K562 (cell line): Measurements from ENCODE around the gene ARL3. TPM values are rescaled to one million over a fixed set of nuclear protein-coding genes. Genes with fewer than 3 reads are reported as not detected.

ENCODE experiments used
- ARNT ChIP-seq, 2 experiments: fragments of 450-650 bp; IDR thresholded peaks; 2 replicates each; pipeline ENCODE4 v1.6.1; 2016; ENCODE audit warnings: mild to moderate bottlenecking in 1 of 2
- ATF1 ChIP-seq, 2 experiments: fragments of 450-650 bp in 1 of 2; IDR thresholded peaks; 2 replicates each; pipeline ENCODE4 v1.6.1; 2016; ENCODE audit warnings: missing compliant biosample characterization in 1 of 2, missing genetic modification characterization in 1 of 2
- CBX3 ChIP-seq, 2 experiments: IDR thresholded peaks; 1 replicate in 1 of 2; 2 replicates in 1 of 2; pipeline ENCODE4 v1.6.1; 2012; ENCODE audit warnings: inconsistent platforms in 2 of 2, low read length in 2 of 2, borderline replicate concordance in 1 of 2, control low read depth in 1 of 2
- CLOCK ChIP-seq: fragments of 250-450 bp; sonication (Bioruptor Pico); IDR thresholded peaks from 2 replicates; pipeline ENCODE4 v1.4.0; 2020; ENCODE audit warnings: mild to moderate bottlenecking, moderate library complexity, borderline replicate concordance
- EP400 ChIP-seq: fragments of 450-650 bp; IDR thresholded peaks from 2 replicates; pipeline ENCODE4 v1.6.1; 2017; ENCODE audit warnings: antibody characterized with exemption, mild to moderate bottlenecking, moderate library complexity
- ETV5 ChIP-seq: sonication (generic); formaldehyde crosslinking; IDR thresholded peaks from 2 replicates; pipeline ENCODE4 v1.4.0; 2020; ENCODE audit warnings: low read depth, mild to moderate bottlenecking, missing genetic modification reagents
- FOXJ2 ChIP-seq: fragments of 200-800 bp; sonication (Bioruptor generic); IDR thresholded peaks from 2 replicates; pipeline ENCODE4 v1.6.1; 2016; ENCODE audit warnings: missing genetic modification characterization, missing compliant biosample characterization
- KHSRP ChIP-seq: fragments of 450-650 bp; IDR thresholded peaks from 2 replicates; pipeline ENCODE4 v1.6.1; 2017
- NCOA2 ChIP-seq, 2 experiments: fragments of 450-650 bp; IDR thresholded peaks; 2 replicates each; pipeline ENCODE4 v1.6.1; 2018; ENCODE audit warnings: mild to moderate bottlenecking in 2 of 2, moderate library complexity in 1 of 2; ENCODE audit not compliant: partially characterized antibody in 2 of 2
- NFIX ChIP-seq: fragments of 250-450 bp; sonication (Bioruptor Pico); IDR thresholded peaks from 2 replicates; pipeline ENCODE4 v1.4.0; 2020; ENCODE audit warnings: low read depth, mild to moderate bottlenecking, moderate library complexity
- NUFIP1 ChIP-seq: fragments of 450-650 bp; IDR thresholded peaks from 2 replicates; pipeline ENCODE4 v1.6.1; 2018; ENCODE audit not compliant: partially characterized antibody
- RAD21 ChIP-seq, 2 experiments: fragments of 250-450 bp in 1 of 2; fragments of 450-650 bp in 1 of 2; sonication (Bioruptor Pico) in 1 of 2; formaldehyde crosslinking in 1 of 2; IDR thresholded peaks in 1 of 2; conservative IDR thresholded peaks in 1 of 2; 2 replicates each; pipeline versions ENCODE4 v1.4.0 to v1.8.0; 2020 to 2022; ENCODE audit warnings: mild to moderate bottlenecking in 2 of 2, moderate library complexity in 1 of 2
- SIN3B ChIP-seq: fragments of 450-650 bp; IDR thresholded peaks from 2 replicates; pipeline ENCODE4 v1.6.1; 2017; ENCODE audit warnings: low read depth, mild to moderate bottlenecking, moderate library complexity
- SMAD2 ChIP-seq: fragments of 150-350 bp; IDR thresholded peaks from 2 replicates; pipeline ENCODE4 v1.6.1; 2014; ENCODE audit warnings: low read depth, mild to moderate bottlenecking, low read length
- TAF1 ChIP-seq: IDR thresholded peaks from 2 replicates; pipeline ENCODE4 v1.6.1; 2011; ENCODE audit warnings: mild to moderate bottlenecking, low read length, moderate library complexity; ENCODE audit not compliant: insufficient read depth, control insufficient read depth, severe bottlenecking; ENCODE audit errors: extremely low read depth
- ZBTB7A ChIP-seq: IDR thresholded peaks from 2 replicates; pipeline ENCODE4 v1.6.1; 2011; ENCODE audit warnings: low read depth, mild to moderate bottlenecking, low read length, moderate library complexity, borderline replicate concordance; ENCODE audit not compliant: control insufficient read depth
- ZNF639 ChIP-seq, 2 experiments: fragments of 200-800 bp in 1 of 2; sonication (Bioruptor generic) in 1 of 2; sonication (generic) in 1 of 2; formaldehyde crosslinking in 1 of 2; IDR thresholded peaks in 1 of 2; conservative IDR thresholded peaks in 1 of 2; 2 replicates each; pipeline versions ENCODE4 v1.5.0 to v1.6.1; 2016 to 2020; ENCODE audit warnings: missing compliant biosample characterization in 1 of 2, missing genetic modification characterization in 1 of 2, missing genetic modification reagents in 1 of 2
- ZNF785 ChIP-seq: fragments of 250-450 bp; sonication (Bioruptor Pico); IDR thresholded peaks from 2 replicates; pipeline ENCODE4 v1.4.0; 2020; ENCODE audit warnings: mild to moderate bottlenecking
- polyA plus RNA-seq, 8 experiments: library from polyadenylated mRNA; depleted of rRNA in 4 of 8; stranded (reverse) in 5 of 8; unstranded in 3 of 8; fragments of >200 nt; fragmentation: Nextera tagmentation in 2 of 8; fragmentation: Illumina TruSeq in 1 of 8; extraction: Ambion mirVana in 2 of 8; extraction: Trizol in 1 of 8; gene quantifications; 2 replicates each; pipeline versions ENCODE4 v1.2.1 to v1.2.3, GENCODE V29; 2011 to 2014; ENCODE audit warnings: inconsistent platforms in 1 of 8, missing spikeins in 1 of 8
- total RNA-seq, 7 experiments: library from RNA; depleted of rRNA in 6 of 7; stranded (reverse); fragments of >200 nt in 6 of 7; fragmentation: Illumina TruSeq in 2 of 7; extraction: Trizol in 2 of 7; gene quantifications; 2 replicates each; pipeline versions ENCODE4 v1.2.1 to v1.2.3, GENCODE V29; 2011 to 2021; ENCODE audit warnings: low replicate concordance in 1 of 7
- TF ChIP-seq, protein P1 (sequence below): fragments of 450-650 bp; formaldehyde crosslinking; IDR thresholded peaks from 2 replicates; pipeline ENCODE4 v1.4.0; 2020; ENCODE audit warnings: mild to moderate bottlenecking, moderate library complexity
- TF ChIP-seq, protein P2 (sequence below): fragments of 200-800 bp; sonication (Bioruptor generic); IDR thresholded peaks from 2 replicates; pipeline ENCODE4 v1.6.1; 2017; ENCODE audit warnings: missing genetic modification characterization, missing compliant biosample characterization

Gene ARL3
- total and polyA plus RNA-seq, 9 of the 15 experiments (the other 6 are each of a cell fraction or from before 2014, with no cell fraction given): 2.9 to 8.9 (median 4.8) TPM

DNA sequence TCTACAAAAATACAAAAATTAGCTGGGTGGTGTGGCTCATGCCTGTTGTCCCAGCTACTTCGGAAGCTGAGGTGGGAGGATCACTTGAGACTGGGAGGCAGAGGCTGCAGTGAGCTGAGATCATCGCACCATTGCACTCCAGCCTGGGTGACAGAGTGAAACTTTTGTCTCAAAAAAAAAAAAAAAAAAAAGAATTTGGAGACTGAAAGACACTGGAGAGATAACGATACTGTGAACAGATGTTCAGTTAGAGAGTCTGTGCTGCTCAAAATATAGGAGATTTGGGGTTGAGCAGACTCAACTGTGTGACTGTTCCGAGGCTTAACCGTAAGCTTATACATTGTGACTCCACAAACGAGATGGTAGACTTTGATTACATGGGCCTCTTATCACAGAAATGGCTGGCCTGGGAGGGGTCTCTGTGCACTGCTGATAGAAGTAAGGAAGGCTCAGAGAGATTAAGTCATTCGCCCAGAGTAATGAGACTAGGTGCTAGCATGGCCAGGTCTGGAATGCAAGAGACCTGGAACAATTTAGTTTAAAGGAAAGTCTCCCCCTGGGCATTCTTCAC is 48.9 kb upstream of the ARL3 start (continued):
- TF ChIP-seq TAF1: no peak
- TF ChIP-seq ZBTB7A: peak; percentile 58; the same call in 1 of the 2 replicates
- TF ChIP-seq EP400: 0 out of 2 replicates have a peak, but pooled peaks have one; percentile 11
- no peak for TF ChIP-seq SIN3B
- TF ChIP-seq ZNF639 (CRISPR knock-in tag; conservative IDR thresholded peaks at IDR 0.05 in 1 of 2, IDR thresholded peaks at IDR 0.05 in 1 of 2): peak in 1 of 2 experiments; percentile 71; a peak in 1 of 4 replicates
- no peak for TF ChIP-seq ATF1 (CRISPR knock-in tag; IDR thresholded peaks at IDR 0.05)
- no peak; the same call in 1 of the 2 replicates for TF ChIP-seq ATF1 (tag; IDR thresholded peaks at IDR 0.05)
- TF ChIP-seq ETV5 (CRISPR knock-in tag): no peak
- TF ChIP-seq SMAD2: no peak
- TF ChIP-seq ARNT (IDR thresholded peaks at IDR 0.05): 0 out of 4 replicates have a peak, but pooled peaks have one; percentile 23 to 29
- TF ChIP-seq NFIX: no peak
- no peak for TF ChIP-seq KHSRP
- no peak for TF ChIP-seq NUFIP1
- no peak for TF ChIP-seq NCOA2 (IDR thresholded peaks at IDR 0.05; ENCODE audit: partially characterized antibody in 2 of 2)
- TF ChIP-seq CBX3 (IDR thresholded peaks at IDR 0.05; ENCODE audit: borderline replicate concordance in 1 of 2, low read length in 2 of 2): peak in 1 of 2 experiments; percentile 44; a peak in 1 of 3 replicates
- TF ChIP-seq CLOCK (CRISPR knock-in tag): no peak
- TF ChIP-seq ZNF785 (CRISPR knock-in tag): no peak
- TF ChIP-seq, protein P1, sequence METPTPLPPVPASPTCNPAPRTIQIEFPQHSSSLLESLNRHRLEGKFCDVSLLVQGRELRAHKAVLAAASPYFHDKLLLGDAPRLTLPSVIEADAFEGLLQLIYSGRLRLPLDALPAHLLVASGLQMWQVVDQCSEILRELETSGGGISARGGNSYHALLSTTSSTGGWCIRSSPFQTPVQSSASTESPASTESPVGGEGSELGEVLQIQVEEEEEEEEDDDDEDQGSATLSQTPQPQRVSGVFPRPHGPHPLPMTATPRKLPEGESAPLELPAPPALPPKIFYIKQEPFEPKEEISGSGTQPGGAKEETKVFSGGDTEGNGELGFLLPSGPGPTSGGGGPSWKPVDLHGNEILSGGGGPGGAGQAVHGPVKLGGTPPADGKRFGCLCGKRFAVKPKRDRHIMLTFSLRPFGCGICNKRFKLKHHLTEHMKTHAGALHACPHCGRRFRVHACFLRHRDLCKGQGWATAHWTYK (CRISPR knock-in tag): no peak
- TF ChIP-seq, protein P2, sequence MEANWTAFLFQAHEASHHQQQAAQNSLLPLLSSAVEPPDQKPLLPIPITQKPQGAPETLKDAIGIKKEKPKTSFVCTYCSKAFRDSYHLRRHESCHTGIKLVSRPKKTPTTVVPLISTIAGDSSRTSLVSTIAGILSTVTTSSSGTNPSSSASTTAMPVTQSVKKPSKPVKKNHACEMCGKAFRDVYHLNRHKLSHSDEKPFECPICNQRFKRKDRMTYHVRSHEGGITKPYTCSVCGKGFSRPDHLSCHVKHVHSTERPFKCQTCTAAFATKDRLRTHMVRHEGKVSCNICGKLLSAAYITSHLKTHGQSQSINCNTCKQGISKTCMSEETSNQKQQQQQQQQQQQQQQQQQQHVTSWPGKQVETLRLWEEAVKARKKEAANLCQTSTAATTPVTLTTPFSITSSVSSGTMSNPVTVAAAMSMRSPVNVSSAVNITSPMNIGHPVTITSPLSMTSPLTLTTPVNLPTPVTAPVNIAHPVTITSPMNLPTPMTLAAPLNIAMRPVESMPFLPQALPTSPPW (CRISPR knock-in tag): peak; percentile 27; the same call in 1 of the 2 replicates
- no peak for TF ChIP-seq RAD21 (CRISPR knock-in tag; conservative IDR thresholded peaks at IDR 0.05 in 1 of 2, IDR thresholded peaks at IDR 0.05 in 1 of 2)
- no peak for TF ChIP-seq FOXJ2 (tag)
